ENCODE data around the gene AP2A2. TPM values are rescaled to one million over a fixed set of nuclear protein-coding genes. Genes with fewer than 3 reads are reported as not detected.

AP2A2 gene
- total RNA-seq, 1 experiment from 2014 or later, result 39.4 TPM

GRCh38 chr11:1051356-1052132, 125.9 kb downstream of the AP2A2 start:
- no peaks in the 10 kb centered on the region for H4K20me1 ChIP-seq (ENCODE audit: insufficient read depth)
- no peaks in the 10 kb centered on the region for H3K27me3 ChIP-seq (ENCODE audit: insufficient read depth, low read depth)
- H3K9me2 ChIP-seq (ENCODE audit: insufficient read depth), result no peaks in the 10 kb centered on the region
- H3F3A ChIP-seq (ENCODE audit: insufficient read depth, low read depth), result no peaks in the 10 kb centered on the region
- no peak overlapping the region for H3K27ac ChIP-seq
- no peak overlapping the region for H3K4me2 ChIP-seq
- BruUV-seq (replicated peaks), result no TSS peak
- H3K79me2 ChIP-seq (ENCODE audit: low read depth), result no peaks in the 10 kb centered on the region
- no peaks in the 10 kb centered on the region for H3K4me1 ChIP-seq (replicated peaks; ENCODE audit: insufficient read depth)
- POLR2A ChIA-PET (ENCODE audit: unreplicated experiment), result no interaction called here
- no peak overlapping the region for H3K4me3 ChIP-seq
- CTCF ChIA-PET, result interaction anchor here (0.9 kb wide), 1 partner anchor 160 kb away, joined by 5 read pairs; no protein-coding TSS in a partner anchor
- intact Hi-C loops (cut with micrococcal nuclease; ENCODE audit: unreplicated experiment), result loop anchor here (2.0 to 10.0 kb wide), 3 partner anchors 63 to 209 kb away; partner anchors contain the start of genes AP2A2, POLR2L and TSPAN4
- no peak; the same call in 1 of the 2 replicates for TF ChIP-seq CTCF (conservative IDR thresholded peaks at IDR 0.05)
- TF ChIP-seq EZH2 (IDR thresholded peaks at IDR 0.05; ENCODE audit: low read depth), result no peak
- no peaks in the 10 kb centered on the region for H3K9me3 ChIP-seq (ENCODE audit: insufficient read depth, low read depth)
- no peak for DNase-seq
- no peaks in the 10 kb centered on the region for H3K36me3 ChIP-seq (ENCODE audit: low read depth)
- no peak overlapping the region for H2AFZ ChIP-seq

- no TSS peak for BruUV-seq (replicated peaks)
- H3K79me2 ChIP-seq (ENCODE audit: low read depth), result no peaks in the 10 kb centered on the region
- no peaks in the 10 kb centered on the region for H3K4me1 ChIP-seq (replicated peaks; ENCODE audit: insufficient read depth)
- no peaks in the 10 kb centered on the region for H3K36me3 ChIP-seq (ENCODE audit: low read depth)
- no peaks in the 10 kb centered on the region for H3K9me3 ChIP-seq (ENCODE audit: insufficient read depth, low read depth)
- H3K4me2 ChIP-seq, result no peak overlapping the region
- no peaks in the 10 kb centered on the region for H3K9me2 ChIP-seq (ENCODE audit: insufficient read depth)
- H3F3A ChIP-seq (ENCODE audit: insufficient read depth, low read depth), result no peaks in the 10 kb centered on the region
- CTCF ChIA-PET, result interaction anchor here (0.9 kb wide), 1 partner anchor 161 kb away, joined by 5 read pairs; no protein-coding TSS in a partner anchor
- TF ChIP-seq EZH2 (IDR thresholded peaks at IDR 0.05; ENCODE audit: low read depth) (no peak), CTCF (conservative IDR thresholded peaks at IDR 0.05) (no peak)
- H2AFZ ChIP-seq, result no peak overlapping the region
- POLR2A ChIA-PET (ENCODE audit: unreplicated experiment), result no interaction called here
- intact Hi-C loops (cut with micrococcal nuclease; ENCODE audit: unreplicated experiment), result loop anchor here (5.0 to 10.0 kb wide), 2 partner anchors 62 to 125 kb away; partner anchors contain the start of gene AP2A2
- H4K20me1 ChIP-seq (ENCODE audit: insufficient read depth), result no peaks in the 10 kb centered on the region
- no peak for DNase-seq
- H3K27ac ChIP-seq, result no peak overlapping the region
- H3K4me3 ChIP-seq, result no peak overlapping the region
- H3K27me3 ChIP-seq (ENCODE audit: insufficient read depth, low read depth), result no peaks in the 10 kb centered on the region
Observed at GRCh38 chr11:1052133-1053011, 126.7 kb downstream of the AP2A2 start.

- intact Hi-C loops (cut with micrococcal nuclease; ENCODE audit: unreplicated experiment), result loop anchor here (5.0 to 10.0 kb wide), 2 partner anchors 61 to 126 kb away; partner anchors contain the start of gene AP2A2
- no peak for DNase-seq
- no TSS peak for BruUV-seq (replicated peaks)
- Histone ChIP-seq H2AFZ (no peak overlapping the region), H3K9me2 (ENCODE audit: insufficient read depth) (no peaks in the 10 kb centered on the region), H3F3A (ENCODE audit: insufficient read depth, low read depth) (no peaks in the 10 kb centered on the region), H3K79me2 (ENCODE audit: low read depth) (no peaks in the 10 kb centered on the region), H3K4me2 (no peak overlapping the region), H3K27me3 (ENCODE audit: insufficient read depth, low read depth) (no peaks in the 10 kb centered on the region), H3K4me1 (replicated peaks; ENCODE audit: insufficient read depth) (no peaks in the 10 kb centered on the region), H3K4me3 (no peak overlapping the region), H4K20me1 (ENCODE audit: insufficient read depth) (no peaks in the 10 kb centered on the region), H3K27ac (no peak overlapping the region), H3K36me3 (ENCODE audit: low read depth) (no peaks in the 10 kb centered on the region), H3K9me3 (ENCODE audit: insufficient read depth, low read depth) (no peaks in the 10 kb centered on the region)
- CTCF ChIA-PET, result no interaction called here
- POLR2A ChIA-PET (ENCODE audit: unreplicated experiment), result no interaction called here
- TF ChIP-seq CTCF (conservative IDR thresholded peaks at IDR 0.05) (no peak), EZH2 (IDR thresholded peaks at IDR 0.05; ENCODE audit: low read depth) (no peak)
Observed at GRCh38 chr11:1053121-1053901, 127.6 kb downstream of the AP2A2 start.

All from PC-9 (cell line).